Gastroesophageal sphincter (tissue), 4 donors: Measurements from ENCODE around the gene GADD45GIP1. TPM values are rescaled to one million over a fixed set of nuclear protein-coding genes. Genes with fewer than 3 reads are reported as not detected.
"Not testable (repeated sequence)": the region's sequence is repeated elsewhere in the genome, so short reads cannot be mapped to it uniquely, and the experiment has no call there.

Experiments
- ATAC-seq: fragments of 150-250 bp; one replicate; pipeline ENCODE4 v1.9.1; 2016; ENCODE audit warnings: mild to moderate bottlenecking, moderate library complexity
- H3K27ac ChIP-seq, 4 donors: fragments of 200-600 bp; sonication (generic) in 3 of 4; 1 replicate in 3 of 4; 2 replicates in 1 of 4; pipeline ENCODE4 v1.5.1; 2016 to 2019
- H3K27me3 ChIP-seq: fragments of 200-600 bp; sonication (generic); one replicate; pipeline ENCODE4 v1.5.1; 2019
- H3K36me3 ChIP-seq, 2 donors: fragments of 200-600 bp; sonication (generic); one replicate each; pipeline ENCODE4 v1.5.1; 2019; ENCODE audit warnings: control low read depth in 1 of 2
- H3K4me1 ChIP-seq, 3 donors: fragments of 200-600 bp; sonication (generic); 1 replicate in 2 of 3; 2 replicates in 1 of 3; pipeline ENCODE4 v1.5.1; 2016 to 2019; ENCODE audit warnings: control low read depth in 2 of 3
- H3K4me3 ChIP-seq, 2 donors: fragments of 200-600 bp; sonication (generic); one replicate each; pipeline ENCODE4 v1.5.1; 2019; ENCODE audit warnings: mild to moderate bottlenecking in 1 of 2, moderate library complexity in 1 of 2
- H3K9me3 ChIP-seq, 3 donors: fragments of 200-600 bp; sonication (generic); one replicate each; pipeline ENCODE4 v1.5.1; 2017 to 2019; ENCODE audit warnings: control low read depth in 2 of 3
- CTCF ChIP-seq, 4 experiments: fragments of 200-600 bp in 2 of 4; fragments of 450-650 bp in 2 of 4; sonication (generic) in 1 of 4; IDR thresholded peaks; one replicate each; pipeline ENCODE4 v1.5.1; 2017 to 2019; ENCODE audit warnings: antibody characterized with exemption in 4 of 4, mild to moderate bottlenecking in 2 of 4, moderate library complexity in 2 of 4
- EP300 ChIP-seq: sonication (generic); formaldehyde crosslinking; IDR thresholded peaks from one replicate; pipeline ENCODE4 v1.6.1; 2017; ENCODE audit warnings: antibody characterized with exemption, mild to moderate bottlenecking
- POLR2A ChIP-seq, 2 donors: fragments of 450-650 bp; IDR thresholded peaks; one replicate each; pipeline ENCODE4 v1.6.1; 2017; ENCODE audit warnings: antibody characterized with exemption in 2 of 2, mild to moderate bottlenecking in 2 of 2, moderate library complexity in 1 of 2
- POLR2AphosphoS5 ChIP-seq: sonication (generic); formaldehyde crosslinking; IDR thresholded peaks from one replicate; pipeline ENCODE4 v1.6.1; 2017; ENCODE audit warnings: antibody characterized with exemption
- WGBS, 2 donors: methylation state at CpG; one replicate each; pipeline ENCODE4 v1.1.5; 2018; ENCODE audit warnings: low coverage in 1 of 2; 5-methylcytosine and 5-hydroxymethylcytosine counted together
- total RNA-seq, 4 donors: library from RNA; depleted of rRNA; stranded (reverse); fragments of >200 nt; gene quantifications; one replicate each; pipeline ENCODE4 v1.1.0, GENCODE V29; 2016

Gene GADD45GIP1
- total RNA-seq, 4 donors from 2014 or later, result 32.2 to 43.6 (median 36.9) TPM

DNA sequence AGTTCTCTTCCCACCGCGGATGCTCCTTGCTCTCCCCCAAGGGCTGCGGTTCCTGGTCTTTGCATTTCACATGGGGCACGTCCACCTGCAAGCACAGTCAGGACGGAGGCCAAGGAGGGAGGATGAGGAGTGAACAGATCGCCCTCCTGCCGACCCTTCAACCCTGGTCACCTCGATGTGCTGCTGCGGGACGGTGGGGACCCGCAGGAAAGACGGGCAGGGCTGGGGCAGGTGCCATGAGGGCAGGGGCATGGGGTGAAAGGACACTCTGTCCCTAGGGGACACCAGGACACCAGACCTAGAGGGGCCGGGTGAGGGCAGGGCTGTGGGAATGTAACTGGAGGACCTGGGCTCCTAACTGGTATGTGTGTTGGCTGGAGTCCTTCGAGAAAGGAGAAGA lies 38.8 kb downstream of the GADD45GIP1 start:
- ATAC-seq, result no peak
- H3K4me3 ChIP-seq, result no peak overlapping the region
- no peaks in the 10 kb centered on the region for H3K9me3 ChIP-seq
- peaks cover 0 to 13% of the 10 kb centered on the region in 2 donors for H3K36me3 ChIP-seq
- WGBS, 2 donors, result 80 to 97% methylated on average over 2 to 5 of the region's 14 CpGs
- H3K4me1 ChIP-seq, result peaks cover 0 to 26% (median 0%) of the 10 kb centered on the region in 3 donors
- no peak overlapping the region for H3K27ac ChIP-seq
- no peaks in the 10 kb centered on the region for H3K27me3 ChIP-seq
- no peak for TF ChIP-seq CTCF (IDR thresholded peaks at IDR 0.05)
- no peak for TF ChIP-seq EP300
- TF ChIP-seq POLR2A (IDR thresholded peaks at IDR 0.05), result no peak
- no peak for TF ChIP-seq POLR2AphosphoS5

GRCh38 chr19:12915860-12916259 lies 41.2 kb downstream of the GADD45GIP1 start:
- not testable (repeated sequence) for H3K36me3 ChIP-seq, H3K4me3 ChIP-seq, H3K27ac ChIP-seq, H3K9me3 ChIP-seq, H3K27me3 ChIP-seq, ATAC-seq
- 83% methylated on average over 4 of the region's 4 CpGs; no CpG with 5 or more reads in 1 of the 2 donors for WGBS, 2 donors
- peaks cover 0 to 42% (median 6%) of the 10 kb centered on the region in 3 donors for H3K4me1 ChIP-seq

GRCh38 chr19:12913851-12914690 lies 43.0 kb downstream of the GADD45GIP1 start:
- WGBS, 2 donors, result 47 to 49% methylated on average over 7 to 8 of the region's 12 CpGs
- no peaks in the 10 kb centered on the region for H3K27me3 ChIP-seq
- no peaks in the 10 kb centered on the region for H3K9me3 ChIP-seq
- no peak overlapping the region for H3K4me3 ChIP-seq
- no peaks in the 10 kb centered on the region for H3K36me3 ChIP-seq
- TF ChIP-seq EP300 (no peak), CTCF (IDR thresholded peaks at IDR 0.05) (no peak)
- peak overlapping the region; percentile 57 to 87 (median 86) for H3K27ac ChIP-seq
- ATAC-seq, result no peak
- H3K4me1 ChIP-seq, result peaks cover 0 to 35% (median 6%) of the 10 kb centered on the region in 3 donors

DNA sequence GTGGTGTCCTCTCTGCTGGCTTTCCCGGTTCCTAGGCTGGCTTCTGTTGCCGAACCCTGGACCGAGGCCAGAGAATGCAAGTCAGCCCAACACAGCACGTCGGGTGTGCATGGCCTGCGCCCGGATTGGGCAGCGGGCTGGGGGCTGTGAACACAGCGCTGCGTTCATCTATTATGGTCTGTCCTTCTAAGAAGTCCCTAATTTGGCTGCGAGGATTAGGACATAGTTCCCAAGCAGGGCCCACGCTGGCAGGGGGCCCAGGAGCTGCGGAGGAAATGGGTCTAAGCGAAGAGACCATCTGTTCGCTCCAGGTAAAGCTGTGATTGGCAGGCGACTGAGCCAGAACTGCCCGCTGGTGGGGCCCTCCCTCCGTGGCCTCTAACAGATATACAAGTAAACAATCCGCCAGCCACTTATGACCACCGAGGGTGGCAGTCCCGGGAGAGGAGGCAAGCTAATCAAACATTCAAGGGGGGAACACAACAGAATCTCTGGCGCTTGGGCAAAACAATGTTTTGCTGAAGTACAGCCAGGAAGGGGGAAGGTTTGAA lies 43.9 kb downstream of the GADD45GIP1 start:
- peak overlapping the region in 1 of 2 donors; percentile 33 for H3K4me3 ChIP-seq
- TF ChIP-seq POLR2AphosphoS5 (peak; percentile 60), POLR2A (IDR thresholded peaks at IDR 0.05) (no peak)
- no peaks in the 10 kb centered on the region for H3K9me3 ChIP-seq
- no peaks in the 10 kb centered on the region for H3K36me3 ChIP-seq
- peak; percentile 98 for ATAC-seq
- H3K27me3 ChIP-seq, result no peaks in the 10 kb centered on the region
- 13 to 17% methylated on average over 1 to 10 of the region's 22 CpGs for WGBS, 2 donors
- H3K4me1 ChIP-seq, result peaks cover 0 to 29% (median 6%) of the 10 kb centered on the region in 3 donors
- peak overlapping the region; percentile 57 to 87 (median 86) for H3K27ac ChIP-seq

DNA sequence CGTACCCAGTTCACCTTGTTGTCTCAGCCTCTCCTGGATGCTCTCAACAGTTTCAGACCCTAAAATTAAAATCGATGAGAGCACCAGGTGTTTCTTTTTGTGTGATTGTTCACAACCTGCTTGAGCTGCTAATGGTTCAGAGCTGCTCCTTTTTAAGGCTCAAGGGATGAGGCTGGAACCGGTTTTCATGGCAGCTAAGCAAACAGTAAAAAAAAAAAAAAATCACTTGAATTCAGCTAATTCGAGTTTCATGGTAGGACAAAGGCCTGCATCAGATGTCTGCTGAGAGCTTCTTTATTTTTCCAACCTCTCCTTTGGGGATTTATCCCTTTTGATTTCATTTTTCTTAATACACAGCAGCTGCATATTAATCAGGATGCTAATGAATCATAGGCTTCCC lies 44.5 kb downstream of the GADD45GIP1 start:
- Histone ChIP-seq H3K4me1 (peaks cover 0 to 29% (median 6%) of the 10 kb centered on the region in 3 donors), H3K27ac (peak overlapping the region; percentile 57 to 87 (median 86)), H3K4me3 (peak overlapping the region in 1 of 2 donors; percentile 33), H3K27me3 (no peaks in the 10 kb centered on the region), H3K9me3 (no peaks in the 10 kb centered on the region), H3K36me3 (no peaks in the 10 kb centered on the region)
- TF ChIP-seq CTCF (IDR thresholded peaks at IDR 0.05) (no peak), POLR2AphosphoS5 (no peak), EP300 (no peak)
- 0 to 17% methylated on average over 1 to 4 of the region's 4 CpGs for WGBS, 2 donors
- no peak for ATAC-seq

- no peak overlapping the region for H3K4me3 ChIP-seq
These were observed 49.9 kb downstream of the GADD45GIP1 start for GRCh38 chr19:12907166-12907565.

More at GRCh38 chr19:12907166-12907565, 49.9 kb downstream of the GADD45GIP1 start:
- TF ChIP-seq CTCF (IDR thresholded peaks at IDR 0.05) (no peak), POLR2A (IDR thresholded peaks at IDR 0.05) (no peak), POLR2AphosphoS5 (no peak), EP300 (no peak)
- no peak for ATAC-seq
- Histone ChIP-seq H3K9me3 (no peaks in the 10 kb centered on the region), H3K4me1 (peaks cover 0 to 6% (median 0%) of the 10 kb centered on the region in 3 donors), H3K27ac (no peak overlapping the region), H3K27me3 (no peaks in the 10 kb centered on the region), H3K36me3 (peaks cover 0 to 9% of the 10 kb centered on the region in 2 donors)
- 67 to 93% methylated on average over 1 to 6 of the region's 9 CpGs for WGBS, 2 donors
